GM23248 (cell line): ENCODE data around the gene CMC2. TPM values are rescaled to one million over a fixed set of nuclear protein-coding genes. Genes with fewer than 3 reads are reported as not detected.
A peak's percentile ranks its signal among the peaks of the same experiment; 100 is the strongest.

Experiments used
- DNase-seq: peaks from one replicate; pipeline ENCODE4 v3.0.0-alpha.2; 2015
- H2AFZ ChIP-seq: fragments of 200-600 bp; sonication (generic); 2 replicates; pipeline ENCODE4 v1.6.1; 2016; ENCODE audit warnings: antibody characterized with exemption
- H3F3A ChIP-seq: fragments of 200-600 bp; sonication (generic); 2 replicates; pipeline ENCODE4 v1.6.1; 2016; ENCODE audit warnings: mild to moderate bottlenecking, antibody characterized with exemption, mixed run types; ENCODE audit not compliant: insufficient read depth
- H3K27ac ChIP-seq: fragments of 200-600 bp; sonication (generic); 2 replicates; pipeline ENCODE4 v1.5.1; 2016; ENCODE audit warnings: mild to moderate bottlenecking
- H3K27me3 ChIP-seq: fragments of 200-600 bp; sonication (generic); replicated peaks from 2 replicates; pipeline ENCODE4 v1.6.1; 2016; ENCODE audit warnings: mild to moderate bottlenecking; ENCODE audit not compliant: insufficient read depth
- H3K36me3 ChIP-seq: fragments of 200-600 bp; sonication (generic); 2 replicates; pipeline ENCODE4 v1.6.1; 2016; ENCODE audit warnings: low read depth, mild to moderate bottlenecking
- H3K4me1 ChIP-seq: fragments of 200-600 bp; sonication (generic); 2 replicates; pipeline ENCODE4 v1.6.1; 2016; ENCODE audit warnings: mild to moderate bottlenecking; ENCODE audit not compliant: insufficient read depth
- H3K4me2 ChIP-seq: fragments of 200-600 bp; sonication (generic); one replicate; pipeline ENCODE4 v1.6.1; 2016; ENCODE audit warnings: mild to moderate bottlenecking; ENCODE audit not compliant: unreplicated experiment
- H3K4me3 ChIP-seq: fragments of 200-600 bp; sonication (generic); 2 replicates; pipeline ENCODE4 v1.5.1; 2016; ENCODE audit warnings: mild to moderate bottlenecking
- H3K79me2 ChIP-seq: fragments of 200-600 bp; sonication (generic); 2 replicates; pipeline ENCODE4 v1.6.1; 2016; ENCODE audit warnings: mild to moderate bottlenecking; ENCODE audit not compliant: insufficient read depth
- H3K9ac ChIP-seq: fragments of 200-600 bp; sonication (generic); 2 replicates; pipeline ENCODE4 v1.6.1; 2016; ENCODE audit warnings: mild to moderate bottlenecking
- H3K9me2 ChIP-seq: fragments of 200-600 bp; sonication (generic); 2 replicates; pipeline ENCODE4 v1.6.1; 2016; ENCODE audit warnings: mixed run types, mild to moderate bottlenecking, moderate library complexity; ENCODE audit not compliant: insufficient read depth
- H3K9me3 ChIP-seq: fragments of 200-600 bp; sonication (generic); one replicate; pipeline ENCODE4 v1.6.1; 2017; ENCODE audit warnings: low read depth
- H4K20me1 ChIP-seq: fragments of 200-600 bp; sonication (generic); 2 replicates; pipeline ENCODE4 v1.6.0; 2016; ENCODE audit not compliant: insufficient read depth
- EZH2 ChIP-seq: fragments of 200-600 bp; sonication (generic); IDR thresholded peaks from 2 replicates; pipeline ENCODE4 v1.6.1; 2018; ENCODE audit warnings: antibody characterized with exemption, mild to moderate bottlenecking; ENCODE audit not compliant: insufficient read depth, poor library complexity, severe bottlenecking
- EZH2phosphoT487 ChIP-seq: fragments of 200-600 bp; sonication (generic); IDR thresholded peaks from 2 replicates; pipeline ENCODE4 v1.6.1; 2018; ENCODE audit warnings: antibody characterized with exemption, moderate library complexity, mild to moderate bottlenecking, low read depth; ENCODE audit not compliant: insufficient read depth
- WGBS, 2 experiments: methylation state at CpG; one replicate each; pipeline ENCODE4 v1.1.6; 2015 to 2017; ENCODE audit warnings: low lambda C conversion rate in 2 of 2, low coverage in 1 of 2; ENCODE audit errors: missing lambda C conversion rate in 2 of 2; 5-methylcytosine and 5-hydroxymethylcytosine counted together
- in situ Hi-C: fragments of 300-500 bp; cut with MboI; formaldehyde crosslinking; loops from 2 replicates; pipeline ENCODE4 v1.15.0; 2020
- polyA plus RNA-seq: library from polyadenylated mRNA; unstranded; fragments of >200 nt; fragmentation: Nextera tagmentation; extraction: Ambion mirVana; gene quantifications from 2 replicates; pipeline ENCODE4 v1.2.1, GENCODE V29; 2016
- total RNA-seq: library from RNA; depleted of rRNA; stranded (reverse); fragments of >200 nt; shearing (Covaris generic); gene quantifications from 2 replicates; pipeline ENCODE4 v1.2.3, GENCODE V29; 2014

The CMC2 gene
- total and polyA plus RNA-seq, 2 experiments from 2014 or later, result 49.4 to 117 TPM

DNA sequence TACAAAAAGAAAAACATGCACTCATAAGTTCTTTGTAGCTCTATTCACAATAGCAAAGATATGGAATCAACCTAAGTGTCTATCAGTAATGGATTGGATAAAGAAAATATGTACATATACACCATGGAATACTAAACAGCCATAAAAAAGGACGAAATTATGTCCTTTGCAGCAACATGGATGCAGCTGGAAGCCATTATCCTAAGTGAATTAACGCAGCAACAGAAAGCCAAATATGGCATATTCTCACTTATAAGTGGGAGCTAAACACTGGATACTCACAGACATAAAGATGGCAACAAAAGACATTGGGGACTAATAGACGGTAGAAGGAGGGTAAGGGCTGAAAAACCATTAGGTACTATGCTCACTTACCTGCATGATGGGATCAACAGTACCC lies 5.8 kb downstream of the CMC2 start:
- in situ Hi-C loops, result no loop called here
- no peaks in the 10 kb centered on the region for H3K9me2 ChIP-seq

DNA sequence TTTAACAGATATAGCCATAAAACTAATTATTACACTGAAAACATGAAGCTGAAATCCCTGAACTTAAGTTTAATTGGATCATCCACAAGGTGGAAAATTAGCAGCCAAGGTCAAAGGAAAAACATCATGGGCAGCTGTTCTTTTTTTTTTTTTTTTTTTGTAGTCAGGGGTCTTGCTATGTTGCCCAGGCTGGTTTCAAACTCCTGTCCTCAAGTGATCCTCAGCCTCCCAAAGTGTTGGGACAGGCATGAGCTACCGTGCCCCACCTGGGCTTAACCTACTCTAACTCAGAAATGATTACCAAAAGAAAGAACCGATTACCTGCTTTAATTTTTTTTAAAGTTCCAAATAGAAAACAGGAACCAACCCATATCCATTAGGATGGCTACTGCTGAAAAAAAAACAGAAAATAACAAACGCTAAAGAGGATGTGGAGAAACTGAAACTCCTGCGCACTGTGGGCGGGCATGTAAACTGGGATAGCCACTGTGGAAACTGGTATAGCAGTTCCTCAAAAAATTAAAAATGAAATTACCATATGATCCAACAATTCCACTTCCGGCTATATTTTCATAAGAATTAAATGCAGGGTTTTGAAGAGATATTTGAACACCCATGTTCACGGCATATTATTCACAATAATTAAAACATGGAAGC lies 8.6 kb downstream of the CMC2 start:
- peaks cover 96% of the 10 kb centered on the region for H3K79me2 ChIP-seq
- H3K36me3 ChIP-seq, result no peaks in the 10 kb centered on the region
- no peaks in the 10 kb centered on the region for H3K27me3 ChIP-seq
- no peaks in the 10 kb centered on the region for H3K9me2 ChIP-seq
- DNase-seq, result no peak
- H3K27ac ChIP-seq, result no peak overlapping the region
- H3K4me2 ChIP-seq, result no peak overlapping the region
- peaks cover 27% of the 10 kb centered on the region for H3K4me1 ChIP-seq
- no peak overlapping the region for H3K4me3 ChIP-seq
- no peaks in the 10 kb centered on the region for H4K20me1 ChIP-seq
- WGBS, 2 experiments, result 98 to 100% methylated on average over 7 of the region's 7 CpGs
- peaks cover 18% of the 10 kb centered on the region for H3F3A ChIP-seq
- in situ Hi-C loops, result no loop called here
- no peaks in the 10 kb centered on the region for H3K9me3 ChIP-seq
- no peak for TF ChIP-seq EZH2
- TF ChIP-seq EZH2phosphoT487, result no peak
- H3K9ac ChIP-seq, result no peak overlapping the region
- no peak overlapping the region for H2AFZ ChIP-seq

More for the DNA sequence above, 5.8 kb downstream of the CMC2 start:
- Histone ChIP-seq H3K9me3 (no peaks in the 10 kb centered on the region), H3K4me3 (no peak overlapping the region), H3K79me2 (peaks cover 100% of the 10 kb centered on the region), H3K36me3 (no peaks in the 10 kb centered on the region), H2AFZ (no peak overlapping the region), H3K4me1 (peaks cover 22% of the 10 kb centered on the region), H3K27ac (no peak overlapping the region), H3K4me2 (no peak overlapping the region), H3K27me3 (no peaks in the 10 kb centered on the region), H3K9ac (no peak overlapping the region), H4K20me1 (no peaks in the 10 kb centered on the region), H3F3A (peaks cover 15% of the 10 kb centered on the region)
- TF ChIP-seq EZH2phosphoT487, result no peak
- no peak for TF ChIP-seq EZH2
- no peak for DNase-seq
- WGBS, 2 experiments, result 92 to 100% methylated on average over 3 of the region's 3 CpGs

GRCh38 chr16:80997139-80997798 lies 9.4 kb downstream of the CMC2 start:
- TF ChIP-seq EZH2phosphoT487, result no peak
- no peak for TF ChIP-seq EZH2
- peaks cover 93% of the 10 kb centered on the region for H3K79me2 ChIP-seq
- no peak overlapping the region for H3K4me2 ChIP-seq
- no peaks in the 10 kb centered on the region for H3K9me2 ChIP-seq
- H2AFZ ChIP-seq, result no peak overlapping the region
- no peaks in the 10 kb centered on the region for H4K20me1 ChIP-seq
- no peaks in the 10 kb centered on the region for H3K9me3 ChIP-seq
- peaks cover 33% of the 10 kb centered on the region for H3K4me1 ChIP-seq
- H3K4me3 ChIP-seq, result no peak overlapping the region
- in situ Hi-C loops, result no loop called here
- H3F3A ChIP-seq, result peaks cover 22% of the 10 kb centered on the region
- no peaks in the 10 kb centered on the region for H3K27me3 ChIP-seq
- no peaks in the 10 kb centered on the region for H3K36me3 ChIP-seq
- H3K9ac ChIP-seq, result no peak overlapping the region
- WGBS, 2 experiments, result 69 to 73% methylated on average over 9 of the region's 9 CpGs
- DNase-seq, result peak; percentile 12
- no peak overlapping the region for H3K27ac ChIP-seq

DNA sequence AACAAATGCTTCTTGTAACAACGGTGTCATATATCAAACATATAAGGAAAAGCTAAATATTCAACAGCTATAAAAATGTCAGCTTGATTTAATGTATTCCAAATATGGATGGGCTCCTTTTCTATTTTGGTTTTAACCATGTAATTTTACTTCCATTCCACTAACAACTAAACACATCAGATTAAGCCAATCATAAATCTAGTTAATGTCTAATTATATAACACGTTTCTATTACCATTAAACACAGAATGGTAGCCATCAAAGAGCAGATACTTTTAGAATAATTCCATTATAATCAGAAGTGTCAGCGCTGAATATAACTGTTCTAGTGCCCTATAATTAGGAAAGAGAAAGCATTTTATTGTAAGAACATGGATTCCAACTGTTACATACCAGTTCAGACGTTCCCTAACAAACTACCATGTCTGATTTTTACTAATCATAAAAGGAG lies 10.0 kb downstream of the CMC2 start:
- Histone ChIP-seq H2AFZ (no peak overlapping the region), H4K20me1 (no peaks in the 10 kb centered on the region), H3K36me3 (no peaks in the 10 kb centered on the region), H3K27ac (no peak overlapping the region), H3K4me3 (no peak overlapping the region), H3K9me3 (no peaks in the 10 kb centered on the region), H3K9me2 (no peaks in the 10 kb centered on the region), H3K9ac (no peak overlapping the region), H3K4me1 (peaks cover 39% of the 10 kb centered on the region), H3F3A (peaks cover 27% of the 10 kb centered on the region), H3K27me3 (no peaks in the 10 kb centered on the region), H3K79me2 (peaks cover 93% of the 10 kb centered on the region), H3K4me2 (no peak overlapping the region)
- no peak for DNase-seq
- TF ChIP-seq EZH2, result no peak
- TF ChIP-seq EZH2phosphoT487, result no peak
- in situ Hi-C loops, result no loop called here
- whole genome bisulfite sequencing, 2 experiments, result 60 to 67% methylated on average over 4 of the region's 4 CpGs
